SK-N-SH (cell line): Measurements from ENCODE around the gene KCNQ5. TPM values are rescaled to one million over a fixed set of nuclear protein-coding genes. Genes with fewer than 3 reads are reported as not detected.

ENCODE experiments used
- CTCF ChIA-PET: fragments of 300-600, 350-600 bp; formaldehyde crosslinking; extraction: SDS; loops from one replicate; lab custom pipeline; 2021; lab: Yijun Ruan, JAX
- POLR2A ChIA-PET: fragments of 350-600 bp; sonication (Branson Sonifier 250); formaldehyde crosslinking; extraction: SDS; loops from one replicate; lab custom pipeline; 2020; ENCODE audit warnings: antibody characterized with exemption, inconsistent platforms; lab: Yijun Ruan, JAX
- DNase-seq: peaks from one replicate; pipeline ENCODE4 v3.0.0; 2012
- H2AFZ ChIP-seq: fragments of 200-600 bp; sonication (generic); 2 replicates; pipeline ENCODE4 v1.8.1; 2016; ENCODE audit warnings: antibody characterized with exemption, mild to moderate bottlenecking, low read depth
- H3F3A ChIP-seq: fragments of 200-600 bp; sonication (generic); replicated peaks from 2 replicates; pipeline ENCODE3; 2016; ENCODE audit warnings: antibody characterized with exemption, mild to moderate bottlenecking; ENCODE audit not compliant: insufficient read depth
- H3K27ac ChIP-seq, 2 experiments: fragments of 200-500 bp in 1 of 2; fragments of 200-600 bp in 1 of 2; sonication (Bioruptor generic) in 1 of 2; sonication (generic), shearing (Covaris generic) in 1 of 2; 2 replicates each; pipeline versions ENCODE4 v1.5.1 to v1.6.1; 2014 to 2016; ENCODE audit warnings: low read depth in 2 of 2, inconsistent platforms in 1 of 2, low read length in 1 of 2, mild to moderate bottlenecking in 1 of 2, mixed read lengths in 1 of 2
- H3K27me3 ChIP-seq: fragments of 200-600 bp; sonication (generic), shearing (Covaris generic); 2 replicates; pipeline ENCODE4 v1.6.1; 2016; ENCODE audit warnings: mixed run types; ENCODE audit not compliant: insufficient read depth
- H3K36me3 ChIP-seq, 2 experiments: fragments of 200-500 bp in 1 of 2; fragments of 200-600 bp in 1 of 2; sonication (Bioruptor generic) in 1 of 2; sonication (generic) in 1 of 2; replicated peaks in 1 of 2; 2 replicates each; pipeline versions ENCODE3 to v1.5.1; 2014 to 2016; ENCODE audit warnings: low read length in 1 of 2, mild to moderate bottlenecking in 1 of 2; ENCODE audit not compliant: insufficient read depth in 2 of 2, control insufficient read depth in 1 of 2
- H3K4me1 ChIP-seq, 2 experiments: fragments of 200-500 bp in 1 of 2; fragments of 200-600 bp in 1 of 2; sonication (Bioruptor generic) in 1 of 2; sonication (generic), shearing (Covaris generic) in 1 of 2; 2 replicates each; pipeline versions ENCODE4 v1.5.1 to v1.6.1; 2014 to 2016; ENCODE audit warnings: low read depth in 1 of 2, low read length in 1 of 2, mixed run types in 1 of 2; ENCODE audit not compliant: insufficient read depth in 2 of 2, control insufficient read depth in 1 of 2
- H3K4me2 ChIP-seq: fragments of 200-600 bp; sonication (generic), shearing (Covaris generic); 2 replicates; pipeline ENCODE4 v1.6.1; 2017; ENCODE audit warnings: mixed run types
- H3K4me3 ChIP-seq, 2 experiments: fragments of 200-500 bp in 1 of 2; fragments of 200-600 bp in 1 of 2; sonication (Bioruptor generic) in 1 of 2; sonication (generic), shearing (Covaris generic) in 1 of 2; 2 replicates each; pipeline versions ENCODE4 v1.5.1 to v1.8.1; 2014 to 2016; ENCODE audit warnings: low read depth in 2 of 2, inconsistent platforms in 1 of 2, low read length in 1 of 2, mild to moderate bottlenecking in 1 of 2, mixed read lengths in 1 of 2, moderate library complexity in 1 of 2
- H3K79me2 ChIP-seq: fragments of 200-600 bp; sonication (generic); 2 replicates; pipeline ENCODE4 v1.8.1; 2017; ENCODE audit warnings: mild to moderate bottlenecking; ENCODE audit not compliant: insufficient read depth
- H3K9ac ChIP-seq: fragments of 200-600 bp; sonication (generic); 2 replicates; pipeline ENCODE4 v1.6.1; 2017; ENCODE audit warnings: mixed run types
- H3K9me2 ChIP-seq: fragments of 200-600 bp; sonication (generic); 2 replicates; pipeline ENCODE4 v1.6.1; 2017; ENCODE audit warnings: mixed run types
- H3K9me3 ChIP-seq: fragments of 200-600 bp; sonication (generic); 2 replicates; pipeline ENCODE4 v1.6.1; 2017; ENCODE audit warnings: mixed run types, mild to moderate bottlenecking, moderate library complexity
- H4K20me1 ChIP-seq: fragments of 200-600 bp; sonication (generic); 2 replicates; pipeline ENCODE4 v1.6.1; 2017; ENCODE audit warnings: mild to moderate bottlenecking, mixed run types; ENCODE audit not compliant: insufficient read depth
- CHD2 ChIP-seq: fragments of 150-350 bp; IDR thresholded peaks from 2 replicates; pipeline ENCODE4 v1.6.1; 2018; ENCODE audit warnings: low read length; ENCODE audit not compliant: partially characterized antibody
- CTCF ChIP-seq: fragments of 200-600 bp; sonication (generic); IDR thresholded peaks from 2 replicates; pipeline ENCODE4 v1.6.1; 2017; ENCODE audit warnings: antibody characterized with exemption, mild to moderate bottlenecking, moderate library complexity
- ELF1 ChIP-seq: IDR thresholded peaks from 2 replicates; pipeline ENCODE4 v1.4.0; 2012
- FOSL2 ChIP-seq: IDR thresholded peaks from 2 replicates; pipeline ENCODE4 v1.4.0; 2012; ENCODE audit warnings: low read depth, mild to moderate bottlenecking, moderate library complexity, borderline replicate concordance
- FOXJ3 ChIP-seq: sonication (generic); formaldehyde crosslinking; IDR thresholded peaks from 2 replicates; pipeline ENCODE4 v1.5.1; 2020; ENCODE audit warnings: mild to moderate bottlenecking, missing genetic modification reagents
- GABPA ChIP-seq: IDR thresholded peaks from 2 replicates; pipeline ENCODE4 v1.4.0; 2012; ENCODE audit warnings: low read depth, mild to moderate bottlenecking
- IRF3 ChIP-seq: fragments of 150-350 bp; IDR thresholded peaks from 2 replicates; pipeline ENCODE4 v1.6.1; 2016; ENCODE audit warnings: mild to moderate bottlenecking, low read depth, low read length
- MAX ChIP-seq: IDR thresholded peaks from 2 replicates; pipeline ENCODE4 v1.4.0; 2012; ENCODE audit warnings: low read depth
- MXI1 ChIP-seq: IDR thresholded peaks from 2 replicates; pipeline ENCODE4 v1.6.1; 2012; ENCODE audit warnings: mild to moderate bottlenecking, low read depth, low read length, improper control_type of control experiment
- NFIC ChIP-seq: IDR thresholded peaks from 2 replicates; pipeline ENCODE4 v1.4.0; 2012; ENCODE audit warnings: borderline replicate concordance
- POLR2AphosphoS5 ChIP-seq: IDR thresholded peaks from 2 replicates; pipeline ENCODE4 v1.6.1; 2012; ENCODE audit warnings: low read depth, low read length
- RAD21 ChIP-seq: IDR thresholded peaks from 2 replicates; pipeline ENCODE4 v1.6.1; 2012; ENCODE audit warnings: mild to moderate bottlenecking, low read length
- RFX5 ChIP-seq: IDR thresholded peaks from 2 replicates; pipeline ENCODE4 v1.6.1; 2012; ENCODE audit warnings: mild to moderate bottlenecking, improper control_type of control experiment, low read length
- TAF1 ChIP-seq: IDR thresholded peaks from 2 replicates; pipeline ENCODE4 v1.6.1; 2012; ENCODE audit warnings: low read depth, mild to moderate bottlenecking, low read length, moderate library complexity, borderline replicate concordance
- TCF12 ChIP-seq: IDR thresholded peaks from 2 replicates; pipeline ENCODE4 v1.4.0; 2012
- ZBTB33 ChIP-seq: IDR thresholded peaks from 2 replicates; pipeline ENCODE4 v1.4.0; 2012; ENCODE audit warnings: low read depth, borderline replicate concordance
- WGBS: methylation state at CpG from one replicate; pipeline ENCODE4 v1.1.6; 2017; ENCODE audit warnings: low lambda C conversion rate; 5-methylcytosine and 5-hydroxymethylcytosine counted together
- polyA plus RNA-seq, 3 experiments: library from polyadenylated mRNA; depleted of rRNA; stranded (reverse); fragments of >200 nt; gene quantifications; 2 replicates each; pipeline ENCODE4 v1.2.3, GENCODE V29; 2012

The KCNQ5 gene
- polyA plus RNA-seq, 1 of the 3 experiments (the other 2 are of a cell fraction): 3.2 TPM

- Histone ChIP-seq H3K9ac (peak overlapping the region; percentile 43; the same call in 1 of the 2 replicates), H3K36me3 (peaks cover 0 to 23% of the 10 kb centered on the region in 2 experiments), H3K4me1 (peaks cover 0 to 14% of the 10 kb centered on the region in 2 experiments; a peak in 3 of 4 replicates), H2AFZ (no peak overlapping the region; the same call in 1 of the 2 replicates), H4K20me1 (no peaks in the 10 kb centered on the region), H3F3A (peaks cover 27% of the 10 kb centered on the region), H3K4me2 (peak overlapping the region; percentile 45)
- CTCF ChIA-PET: no interaction called here
- WGBS: 42% methylated on average over 3 of the region's 3 CpGs
- TF ChIP-seq RFX5 (no peak), POLR2AphosphoS5 (no peak), IRF3 (no peak), TCF12 (no peak), CTCF (no peak)
- TF ChIP-seq, all 33 proteins: peak for 0
- H3K27ac ChIP-seq: peak overlapping the region; percentile 22 to 83; a peak in 3 of 4 replicates
- no peak overlapping the region for H3K4me3 ChIP-seq
- POLR2A ChIA-PET: no interaction called here
- H3K9me3 ChIP-seq: no peaks in the 10 kb centered on the region
- DNase-seq: no peak
- H3K27me3 ChIP-seq: no peaks in the 10 kb centered on the region
- no peaks in the 10 kb centered on the region for H3K79me2 ChIP-seq
- no peaks in the 10 kb centered on the region for H3K9me2 ChIP-seq
These were observed 458.1 kb downstream of the KCNQ5 start for GRCh38 chr6:73079978-73080377.

- peaks cover 0 to 17% of the 10 kb centered on the region in 2 experiments for H3K36me3 ChIP-seq
- WGBS: 82% methylated on average over 2 of the region's 2 CpGs
- peaks cover 0 to 14% of the 10 kb centered on the region in 2 experiments; a peak in 3 of 4 replicates for H3K4me1 ChIP-seq
- no peak overlapping the region for H3K9ac ChIP-seq
- no peaks in the 10 kb centered on the region for H3K9me2 ChIP-seq
- H4K20me1 ChIP-seq: no peaks in the 10 kb centered on the region
- no peaks in the 10 kb centered on the region for H3K27me3 ChIP-seq
- no peak overlapping the region for H3K4me2 ChIP-seq
- no peaks in the 10 kb centered on the region for H3K79me2 ChIP-seq
- ChIA-PET POLR2A (no interaction called here), CTCF (no interaction called here)
- no peaks in the 10 kb centered on the region for H3K9me3 ChIP-seq
- H2AFZ ChIP-seq: no peak overlapping the region
- H3K4me3 ChIP-seq: no peak overlapping the region
- peaks cover 27% of the 10 kb centered on the region for H3F3A ChIP-seq
- no peak for DNase-seq
- H3K27ac ChIP-seq: no peak overlapping the region
- TF ChIP-seq GABPA (no peak), IRF3 (no peak), ZBTB33 (no peak), ELF1 (no peak), FOSL2 (no peak), MAX (no peak), POLR2AphosphoS5 (no peak), TAF1 (no peak), NFIC (no peak), CTCF (no peak), FOXJ3 (CRISPR knock-in tag) (no peak), CHD2 (no peak), MXI1 (no peak), RAD21 (no peak)
- TF ChIP-seq, all 33 proteins: peak for 0
These were observed 460.1 kb downstream of the KCNQ5 start for GRCh38 chr6:73081955-73082354.
